ENCODE measurements around the gene CDH4. TPM values are rescaled to one million over a fixed set of nuclear protein-coding genes. Genes with fewer than 3 reads are reported as not detected.

Gene CDH4
- polyA plus RNA-seq, 1 donor = 1.7 TPM

- no peak for DNase-seq
- no peak overlapping the region for H3K4me3 ChIP-seq (ENCODE audit: low read length)
- H3K36me3 ChIP-seq (ENCODE audit: control insufficient read depth, insufficient read depth, low read length) = no peaks in the 10 kb centered on the region
- no peaks in the 10 kb centered on the region for H3K9me3 ChIP-seq (ENCODE audit: control insufficient read depth, low read depth, low read length)
- no CpG with 5 or more reads among the region's 27 CpGs for WGBS (ENCODE audit: insufficient coverage, low lambda C conversion rate)
- no peak overlapping the region for H3K27ac ChIP-seq (ENCODE audit: low read length)
- no peaks in the 10 kb centered on the region for H3K27me3 ChIP-seq (ENCODE audit: control insufficient read depth, insufficient read depth, low read length)
- H3K4me1 ChIP-seq (ENCODE audit: control insufficient read depth, insufficient read depth, low read length) = no peaks in the 10 kb centered on the region
These were observed 28.3 kb downstream of the CDH4 start for GRCh38 chr20:61280217-61280980.

- Histone ChIP-seq H3K27ac (ENCODE audit: low read length) (no peak overlapping the region), H3K4me3 (ENCODE audit: low read length) (no peak overlapping the region), H3K36me3 (ENCODE audit: control insufficient read depth, insufficient read depth, low read length) (no peaks in the 10 kb centered on the region), H3K4me1 (ENCODE audit: control insufficient read depth, insufficient read depth, low read length) (no peaks in the 10 kb centered on the region), H3K27me3 (ENCODE audit: control insufficient read depth, insufficient read depth, low read length) (no peaks in the 10 kb centered on the region), H3K9me3 (ENCODE audit: control insufficient read depth, low read depth, low read length) (no peaks in the 10 kb centered on the region)
- DNase-seq = no peak
- WGBS (ENCODE audit: insufficient coverage, low lambda C conversion rate) = no CpG with 5 or more reads among the region's 12 CpGs
These were observed 29.3 kb downstream of the CDH4 start for GRCh38 chr20:61281286-61281795.

- Histone ChIP-seq H3K4me3 (ENCODE audit: low read length) (no peak overlapping the region), H3K36me3 (ENCODE audit: control insufficient read depth, insufficient read depth, low read length) (no peaks in the 10 kb centered on the region), H3K9me3 (ENCODE audit: control insufficient read depth, low read depth, low read length) (no peaks in the 10 kb centered on the region), H3K27me3 (ENCODE audit: control insufficient read depth, insufficient read depth, low read length) (no peaks in the 10 kb centered on the region), H3K4me1 (ENCODE audit: control insufficient read depth, insufficient read depth, low read length) (no peaks in the 10 kb centered on the region), H3K27ac (ENCODE audit: low read length) (no peak overlapping the region)
- DNase-seq = no peak
- no CpG with 5 or more reads among the region's 5 CpGs for WGBS (ENCODE audit: insufficient coverage, low lambda C conversion rate)
These were observed 32.7 kb downstream of the CDH4 start for GRCh38 chr20:61284752-61285151.

DNA sequence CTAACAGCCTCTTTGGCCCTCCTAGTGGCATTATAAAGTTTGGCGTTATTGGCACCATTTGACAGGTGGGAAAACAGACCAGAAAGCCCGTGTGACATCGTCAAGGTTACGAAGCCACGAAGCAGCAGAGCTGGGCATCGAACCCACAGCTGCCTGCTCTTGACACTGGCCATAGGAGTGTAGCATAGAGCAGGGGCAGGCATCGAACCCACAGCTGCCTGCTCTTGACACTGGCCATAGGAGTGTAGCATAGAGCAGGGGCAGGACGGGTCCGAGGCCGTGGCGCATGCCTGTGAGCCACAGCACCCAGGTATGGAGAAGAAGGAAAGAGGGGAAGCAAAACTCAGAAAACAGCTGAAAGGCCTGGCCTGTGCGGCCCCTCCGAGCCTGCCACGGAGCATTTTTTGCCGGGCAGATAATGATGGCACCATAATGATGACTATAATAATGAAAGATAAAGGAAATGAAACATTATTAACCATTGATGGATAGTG is 33.1 kb downstream of the CDH4 start:
- H3K4me3 ChIP-seq (ENCODE audit: low read length) = no peak overlapping the region
- 90% methylated on average over 2 of the region's 15 CpGs for WGBS (ENCODE audit: insufficient coverage, low lambda C conversion rate)
- no peak overlapping the region for H3K27ac ChIP-seq (ENCODE audit: low read length)
- H3K9me3 ChIP-seq (ENCODE audit: control insufficient read depth, low read depth, low read length) = no peaks in the 10 kb centered on the region
- H3K36me3 ChIP-seq (ENCODE audit: control insufficient read depth, insufficient read depth, low read length) = no peaks in the 10 kb centered on the region
- DNase-seq = no peak
- no peaks in the 10 kb centered on the region for H3K4me1 ChIP-seq (ENCODE audit: control insufficient read depth, insufficient read depth, low read length)
- no peaks in the 10 kb centered on the region for H3K27me3 ChIP-seq (ENCODE audit: control insufficient read depth, insufficient read depth, low read length)

DNA sequence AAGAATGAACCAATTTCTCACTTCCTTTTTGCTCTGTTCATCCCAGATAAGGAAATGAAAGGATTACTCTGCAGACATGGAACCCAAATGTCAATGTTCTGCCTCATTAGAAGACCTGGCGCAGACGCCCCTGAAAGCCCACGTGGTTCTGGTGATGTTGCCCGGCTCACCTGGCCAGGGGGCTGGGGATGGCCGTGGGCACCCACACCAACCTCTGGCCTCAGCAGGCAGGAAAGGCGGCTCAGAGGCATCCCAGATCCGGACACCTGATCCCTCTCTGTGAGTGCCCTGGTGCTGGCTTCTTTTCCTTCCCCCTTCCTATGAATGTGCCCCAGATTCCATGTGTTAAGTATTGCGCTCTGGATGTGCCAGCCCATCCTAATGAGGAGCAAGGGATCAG is 33.6 kb downstream of the CDH4 start:
- Histone ChIP-seq H3K4me3 (ENCODE audit: low read length) (no peak overlapping the region), H3K36me3 (ENCODE audit: control insufficient read depth, insufficient read depth, low read length) (no peaks in the 10 kb centered on the region), H3K4me1 (ENCODE audit: control insufficient read depth, insufficient read depth, low read length) (no peaks in the 10 kb centered on the region), H3K27me3 (ENCODE audit: control insufficient read depth, insufficient read depth, low read length) (no peaks in the 10 kb centered on the region), H3K9me3 (ENCODE audit: control insufficient read depth, low read depth, low read length) (no peaks in the 10 kb centered on the region), H3K27ac (ENCODE audit: low read length) (no peak overlapping the region)
- WGBS (ENCODE audit: insufficient coverage, low lambda C conversion rate) = 100% methylated on average over 1 of the region's 8 CpGs
- DNase-seq = no peak

- no CpG with 5 or more reads among the region's 15 CpGs for WGBS (ENCODE audit: insufficient coverage, low lambda C conversion rate)
- no peak for DNase-seq
- Histone ChIP-seq H3K27me3 (ENCODE audit: control insufficient read depth, insufficient read depth, low read length) (no peaks in the 10 kb centered on the region), H3K4me1 (ENCODE audit: control insufficient read depth, insufficient read depth, low read length) (no peaks in the 10 kb centered on the region), H3K27ac (ENCODE audit: low read length) (no peak overlapping the region), H3K36me3 (ENCODE audit: control insufficient read depth, insufficient read depth, low read length) (no peaks in the 10 kb centered on the region), H3K4me3 (ENCODE audit: low read length) (no peak overlapping the region), H3K9me3 (ENCODE audit: control insufficient read depth, low read depth, low read length) (no peaks in the 10 kb centered on the region)
These were observed 35.7 kb downstream of the CDH4 start for GRCh38 chr20:61287583-61288275.

GRCh38 chr20:61288331-61288784 is 36.3 kb downstream of the CDH4 start:
- no CpG with 5 or more reads among the region's 17 CpGs for WGBS (ENCODE audit: insufficient coverage, low lambda C conversion rate)
- no peaks in the 10 kb centered on the region for H3K27me3 ChIP-seq (ENCODE audit: control insufficient read depth, insufficient read depth, low read length)
- no peak overlapping the region for H3K27ac ChIP-seq (ENCODE audit: low read length)
- no peaks in the 10 kb centered on the region for H3K4me1 ChIP-seq (ENCODE audit: control insufficient read depth, insufficient read depth, low read length)
- H3K36me3 ChIP-seq (ENCODE audit: control insufficient read depth, insufficient read depth, low read length) = no peaks in the 10 kb centered on the region
- H3K9me3 ChIP-seq (ENCODE audit: control insufficient read depth, low read depth, low read length) = no peaks in the 10 kb centered on the region
- DNase-seq = no peak
- H3K4me3 ChIP-seq (ENCODE audit: low read length) = no peak overlapping the region

- DNase-seq = no peak
- H3K4me1 ChIP-seq (ENCODE audit: control insufficient read depth, insufficient read depth, low read length) = no peaks in the 10 kb centered on the region
- no CpG with 5 or more reads among the region's 7 CpGs for WGBS (ENCODE audit: insufficient coverage, low lambda C conversion rate)
- H3K36me3 ChIP-seq (ENCODE audit: control insufficient read depth, insufficient read depth, low read length) = no peaks in the 10 kb centered on the region
- H3K4me3 ChIP-seq (ENCODE audit: low read length) = no peak overlapping the region
- no peaks in the 10 kb centered on the region for H3K27me3 ChIP-seq (ENCODE audit: control insufficient read depth, insufficient read depth, low read length)
- H3K9me3 ChIP-seq (ENCODE audit: control insufficient read depth, low read depth, low read length) = no peaks in the 10 kb centered on the region
- H3K27ac ChIP-seq (ENCODE audit: low read length) = no peak overlapping the region
These were observed 37.1 kb downstream of the CDH4 start for GRCh38 chr20:61289166-61289565.

- no peak for DNase-seq
- H3K4me3 ChIP-seq (ENCODE audit: low read length) = no peak overlapping the region
- H3K27ac ChIP-seq (ENCODE audit: low read length) = no peak overlapping the region
- H3K36me3 ChIP-seq (ENCODE audit: control insufficient read depth, insufficient read depth, low read length) = no peaks in the 10 kb centered on the region
- no CpG with 5 or more reads among the region's 4 CpGs for WGBS (ENCODE audit: insufficient coverage, low lambda C conversion rate)
- H3K9me3 ChIP-seq (ENCODE audit: control insufficient read depth, low read depth, low read length) = no peaks in the 10 kb centered on the region
- H3K27me3 ChIP-seq (ENCODE audit: control insufficient read depth, insufficient read depth, low read length) = no peaks in the 10 kb centered on the region
- no peaks in the 10 kb centered on the region for H3K4me1 ChIP-seq (ENCODE audit: control insufficient read depth, insufficient read depth, low read length)
These were observed 38.7 kb downstream of the CDH4 start for GRCh38 chr20:61290721-61291120.

DNA sequence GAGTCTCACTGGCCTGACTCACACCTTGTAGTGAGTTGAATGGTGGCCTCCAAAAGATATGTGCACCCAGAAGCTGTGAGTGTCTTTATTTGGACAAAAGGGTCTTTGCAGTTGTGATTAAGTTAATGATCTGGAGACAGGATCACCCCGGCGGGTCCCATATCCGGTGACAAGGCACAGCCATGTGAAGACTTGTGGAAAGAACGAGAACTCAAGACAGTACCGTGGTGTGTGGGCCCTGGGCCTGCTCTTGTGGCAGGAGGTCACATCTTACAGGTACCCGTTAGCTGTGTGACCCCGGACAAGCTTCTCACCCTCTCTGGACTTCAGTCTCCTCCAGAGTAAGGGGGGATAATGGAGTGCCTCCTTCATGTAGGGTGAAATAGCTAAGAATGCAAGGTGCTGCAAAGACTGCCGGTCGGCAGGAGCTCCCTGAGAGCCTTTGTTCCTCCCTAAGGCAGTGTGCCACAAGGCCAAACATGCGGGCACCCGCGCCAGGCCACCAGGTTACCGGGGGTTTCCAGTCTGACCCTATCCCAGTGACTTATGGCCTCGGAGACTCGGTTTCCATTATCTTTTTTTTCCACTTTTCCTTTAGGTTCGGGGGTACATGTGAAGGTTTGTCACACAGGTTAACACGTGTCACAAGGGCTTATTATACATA is 39.2 kb downstream of the CDH4 start:
- no peaks in the 10 kb centered on the region for H3K4me1 ChIP-seq (ENCODE audit: control insufficient read depth, insufficient read depth, low read length)
- H3K4me3 ChIP-seq (ENCODE audit: low read length) = no peak overlapping the region
- H3K9me3 ChIP-seq (ENCODE audit: control insufficient read depth, low read depth, low read length) = no peaks in the 10 kb centered on the region
- WGBS (ENCODE audit: insufficient coverage, low lambda C conversion rate) = 83% methylated on average over 1 of the region's 17 CpGs
- H3K36me3 ChIP-seq (ENCODE audit: control insufficient read depth, insufficient read depth, low read length) = no peaks in the 10 kb centered on the region
- H3K27ac ChIP-seq (ENCODE audit: low read length) = no peak overlapping the region
- H3K27me3 ChIP-seq (ENCODE audit: control insufficient read depth, insufficient read depth, low read length) = no peaks in the 10 kb centered on the region
- no peak for DNase-seq
